Measurements from ENCODE around the gene PROKR1.
A peak's percentile ranks its signal among the peaks of the same experiment; 100 is the strongest.

PROKR1 gene

GRCh38 chr2:68632021-68632420, 11.4 kb upstream of the PROKR1 start:
- H3K4me3 ChIP-seq (replicated peaks; ENCODE audit: low read depth, low read length), result no peak overlapping the region
- DNase-seq (ENCODE audit: low read depth), result peak; percentile 25
- no peak for TF ChIP-seq CTCF (IDR thresholded peaks at IDR 0.05; ENCODE audit: low read length, missing control alignments)

- DNase-seq (ENCODE audit: low read depth), result no peak
- no peak overlapping the region for H3K4me3 ChIP-seq (replicated peaks; ENCODE audit: low read depth, low read length)
- no peak for TF ChIP-seq CTCF (IDR thresholded peaks at IDR 0.05; ENCODE audit: low read length, missing control alignments)
Measured at GRCh38 chr2:68637047-68637446, 6.3 kb upstream of the PROKR1 start.

- no peak for TF ChIP-seq CTCF (IDR thresholded peaks at IDR 0.05; ENCODE audit: low read length, missing control alignments)
- peak overlapping the region; percentile 48 for H3K4me3 ChIP-seq (replicated peaks; ENCODE audit: low read depth, low read length)
Measured at GRCh38 chr2:68643874-68644485, 601 bp downstream of the PROKR1 start.

GRCh38 chr2:68645523-68645922, 2.1 kb downstream of the PROKR1 start:
- no peak overlapping the region for H3K4me3 ChIP-seq (replicated peaks; ENCODE audit: low read depth, low read length)
- peak; percentile 7 for DNase-seq (ENCODE audit: low read depth)
- no peak for TF ChIP-seq CTCF (IDR thresholded peaks at IDR 0.05; ENCODE audit: low read length, missing control alignments)

More at GRCh38 chr2:68643874-68644485, 601 bp downstream of the PROKR1 start:
- DNase-seq (ENCODE audit: low read depth), result no peak

DNA sequence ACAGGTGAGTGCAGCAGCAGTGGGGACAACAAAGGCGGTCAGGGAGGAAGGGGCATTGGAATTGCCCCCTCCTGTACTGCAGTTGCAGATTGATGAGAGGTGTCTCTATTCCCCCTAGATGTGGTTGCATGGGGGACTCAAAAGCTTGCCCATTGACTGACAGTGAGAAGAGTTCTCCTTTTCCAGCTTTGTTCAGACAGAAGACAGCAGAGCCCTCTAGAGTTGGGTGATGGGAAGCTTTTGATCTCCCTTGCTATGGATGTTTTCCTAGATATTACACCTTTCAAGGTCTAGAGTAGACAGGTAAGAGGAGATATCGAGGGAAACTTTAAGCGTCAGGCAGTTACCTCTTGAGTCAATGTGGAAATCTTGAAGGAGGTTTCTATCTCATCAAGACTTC, 2.9 kb downstream of the PROKR1 start:
- peak; percentile 13 for DNase-seq (ENCODE audit: low read depth)
- peak; percentile 32 for TF ChIP-seq CTCF (IDR thresholded peaks at IDR 0.05; ENCODE audit: low read length, missing control alignments)
- no peak overlapping the region for H3K4me3 ChIP-seq (replicated peaks; ENCODE audit: low read depth, low read length)

DNA sequence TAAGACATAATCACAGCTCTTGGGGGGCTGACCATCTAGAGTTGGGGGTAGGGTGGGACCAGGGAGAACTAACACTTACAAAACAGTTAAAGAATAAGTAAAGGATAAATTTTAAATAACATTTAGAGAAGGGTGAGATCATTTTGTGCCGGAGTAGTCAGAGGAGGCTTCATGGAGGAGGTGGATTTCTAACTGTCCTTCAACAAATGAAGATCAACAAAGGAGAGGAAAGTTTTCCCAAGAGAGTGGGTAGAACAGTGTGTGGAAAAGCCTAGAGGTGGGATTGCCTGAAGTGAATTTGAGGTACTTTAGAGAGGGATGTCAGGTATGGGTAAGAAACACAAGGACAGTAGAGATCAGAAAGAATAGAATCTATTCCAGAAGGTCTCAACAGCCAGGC, 7.3 kb downstream of the PROKR1 start:
- no peak for DNase-seq (ENCODE audit: low read depth)
- no peak for TF ChIP-seq CTCF (IDR thresholded peaks at IDR 0.05; ENCODE audit: low read length, missing control alignments)
- H3K4me3 ChIP-seq (replicated peaks; ENCODE audit: low read depth, low read length), result no peak overlapping the region

- TF ChIP-seq CTCF (IDR thresholded peaks at IDR 0.05; ENCODE audit: low read length, missing control alignments), result no peak
- DNase-seq (ENCODE audit: low read depth), result peak; percentile 14
- H3K4me3 ChIP-seq (replicated peaks; ENCODE audit: low read depth, low read length), result no peak overlapping the region
Measured at GRCh38 chr2:68653034-68653433, 9.7 kb downstream of the PROKR1 start.
